Heart right ventricle (tissue), 16 donors: ENCODE data around the gene GRM1. TPM values are rescaled to one million over a fixed set of nuclear protein-coding genes. Genes with fewer than 3 reads are reported as not detected.

ENCODE experiments used
- ATAC-seq, 8 donors: fragments of 200-7000 bp; cut with Tn5 transposase; one replicate each; pipeline ENCODE4 v1.9.1; 2020; ENCODE audit warnings: mild to moderate bottlenecking in 8 of 8, moderate library complexity in 8 of 8, moderate number of reproducible peaks in 1 of 8
- DNase-seq, 2 donors: peaks; one replicate each; pipeline ENCODE4 v3.0.0-alpha.2; 2020
- H3K27ac ChIP-seq, 10 donors: fragments of 200-600 bp; sonication (generic) in 2 of 10; one replicate each; pipeline versions ENCODE4 v1.5.0 to v1.8.0; 2020 to 2022; ENCODE audit warnings: mild to moderate bottlenecking in 3 of 10
- H3K27me3 ChIP-seq, 7 donors: fragments of 200-600 bp; one replicate each; pipeline ENCODE4 v1.8.0; 2021 to 2022; ENCODE audit warnings: mild to moderate bottlenecking in 2 of 7
- H3K36me3 ChIP-seq, 9 donors: fragments of 200-600 bp; sonication (generic) in 1 of 9; one replicate each; pipeline versions ENCODE4 v1.5.0 to v1.8.0; 2020 to 2022; ENCODE audit warnings: mild to moderate bottlenecking in 2 of 9
- H3K4me1 ChIP-seq, 9 donors: fragments of 200-600 bp; sonication (generic) in 1 of 9; one replicate each; pipeline versions ENCODE4 v1.5.0 to v1.8.0; 2020 to 2022; ENCODE audit warnings: mild to moderate bottlenecking in 4 of 9
- H3K4me3 ChIP-seq, 10 donors: fragments of 200-600 bp; sonication (generic) in 2 of 10; one replicate each; pipeline versions ENCODE4 v1.5.0 to v1.8.0; 2020 to 2022; ENCODE audit warnings: mild to moderate bottlenecking in 7 of 10, moderate library complexity in 2 of 10
- H3K9me3 ChIP-seq, 11 donors: fragments of 200-600 bp in 10 of 11; sonication (generic) in 2 of 11; one replicate each; pipeline versions ENCODE4 v1.5.0 to v1.8.0; 2013 to 2022; ENCODE audit warnings: mild to moderate bottlenecking in 2 of 11, control low read depth in 1 of 11, moderate library complexity in 1 of 11
- WGBS, 2 donors: extraction: QIAGEN DNeasy Blood & Tissue Kit; methylation state at CpG; one replicate each; pipeline ENCODE4 v1.1.7; 2013; ENCODE audit warnings: inconsistent platforms in 1 of 2; 5-methylcytosine and 5-hydroxymethylcytosine counted together
- intact Hi-C, 10 donors: fragments of 100-400 bp; cut with DNase I; formaldehyde crosslinking; loops; one replicate each; pipeline versions ENCODE4 v1.11.1 to v1.14.2; 2022
- polyA plus RNA-seq, 2 donors: library from polyadenylated mRNA; stranded (reverse); fragments of 200-250 nt; gene quantifications; one replicate each; pipeline ENCODE4 v1.2.3, GENCODE V29; 2013
- total RNA-seq, 10 donors: library from RNA; stranded (reverse); fragmentation: NEBNext Ultra II Directional in 3 of 10; extraction: Animal tissue kit (Norgen Biotek cat#: 25700) in 3 of 10; gene quantifications; one replicate each; pipeline versions ENCODE4 v1.2.1 to v1.2.4, GENCODE V29; 2021 to 2023
- TF ChIP-seq, protein P1 (sequence below), 9 donors: fragments of 200-600 bp; sonication (generic) in 2 of 9; IDR thresholded peaks; one replicate each; pipeline versions ENCODE4 v1.5.0 to v1.8.0; 2021 to 2022; ENCODE audit warnings: antibody characterized with exemption in 9 of 9, mild to moderate bottlenecking in 5 of 9, moderate library complexity in 1 of 9
- donor health status: Arrhythmogenic right ventricular cardiomyopathy.
- donor health status: ischemic (EF 13 %, LVEDD 7.1; RV severe dilation, severe dysfunction).
- donor health status: healthy with polysubstance abuse.
- donor health status: DM: no; HTN: yes; CAD: no.
- donor health status: DM: no; HTN: no; CAD: no.
- donor health status: ischemic (EF 25% LVEDD 6.9; RV normal size, moderate dysfunction).
- donor health status: ischemic (EF 25% LVEDD 5.7; RV mildly dilated, moderate dysfunction).
- donor health status: healthy.
- donor health status: DM: yes; HTN: yes; CAD: no.
- donor health status: Ischemic cardiomyopathy.
- donor health status: ischemic (EF 35%, LVEDD 5.7; RV mildly dilated, moderate dysfunction).
- donor health status: nonischemic (EF 11% LVEDD 7.7; RV severe dilation, severe dysfunction).
- donor health status: DM: yes; HTN: yes; CAD: no.
- donor health status: PGD.
- donor health status: ischemic (EF 29% LVEDD 5.4; RV normal size, mild dysfunction).
- donor health status: nonischemic (EF 23%, LVEDD 6.1; RV moderate dilation, normal function).

Gene GRM1
- total and polyA plus RNA-seq, 12 donors = 0.26 to 8.3 (median 4.6) TPM

DNA sequence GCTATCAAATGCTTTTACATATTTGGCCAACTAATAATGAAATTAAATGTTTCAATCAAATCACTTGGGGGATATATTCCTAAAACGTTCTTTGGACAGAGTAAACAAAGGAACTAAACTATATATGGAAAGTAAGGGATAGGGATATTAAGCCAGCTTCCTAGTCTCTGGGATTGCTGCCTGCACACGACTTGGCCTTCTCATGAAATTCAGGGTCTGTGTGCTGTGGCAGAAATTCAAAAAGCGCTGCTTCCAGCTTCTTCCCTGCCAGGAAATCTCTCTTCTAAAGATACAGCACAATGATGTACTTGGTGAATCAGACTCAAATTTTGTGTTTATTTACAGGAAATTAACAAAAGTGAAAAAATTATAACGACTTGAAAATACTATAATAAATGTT is 308.5 kb downstream of the GRM1 start:
- TF ChIP-seq, protein P1, sequence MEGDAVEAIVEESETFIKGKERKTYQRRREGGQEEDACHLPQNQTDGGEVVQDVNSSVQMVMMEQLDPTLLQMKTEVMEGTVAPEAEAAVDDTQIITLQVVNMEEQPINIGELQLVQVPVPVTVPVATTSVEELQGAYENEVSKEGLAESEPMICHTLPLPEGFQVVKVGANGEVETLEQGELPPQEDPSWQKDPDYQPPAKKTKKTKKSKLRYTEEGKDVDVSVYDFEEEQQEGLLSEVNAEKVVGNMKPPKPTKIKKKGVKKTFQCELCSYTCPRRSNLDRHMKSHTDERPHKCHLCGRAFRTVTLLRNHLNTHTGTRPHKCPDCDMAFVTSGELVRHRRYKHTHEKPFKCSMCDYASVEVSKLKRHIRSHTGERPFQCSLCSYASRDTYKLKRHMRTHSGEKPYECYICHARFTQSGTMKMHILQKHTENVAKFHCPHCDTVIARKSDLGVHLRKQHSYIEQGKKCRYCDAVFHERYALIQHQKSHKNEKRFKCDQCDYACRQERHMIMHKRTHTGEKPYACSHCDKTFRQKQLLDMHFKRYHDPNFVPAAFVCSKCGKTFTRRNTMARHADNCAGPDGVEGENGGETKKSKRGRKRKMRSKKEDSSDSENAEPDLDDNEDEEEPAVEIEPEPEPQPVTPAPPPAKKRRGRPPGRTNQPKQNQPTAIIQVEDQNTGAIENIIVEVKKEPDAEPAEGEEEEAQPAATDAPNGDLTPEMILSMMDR (IDR thresholded peaks at IDR 0.05) = no peak
- ATAC-seq = no peak
- Histone ChIP-seq H3K9me3 (no peaks in the 10 kb centered on the region), H3K27me3 (no peaks in the 10 kb centered on the region), H3K36me3 (no peaks in the 10 kb centered on the region), H3K27ac (no peak overlapping the region), H3K4me1 (peaks cover 0 to 12% (median 0%) of the 10 kb centered on the region in 9 donors), H3K4me3 (no peak overlapping the region)
- WGBS, 2 donors = 32 to 36% methylated on average over 4 of the region's 4 CpGs
- no peak for DNase-seq
- intact Hi-C loops = no loop called here

DNA sequence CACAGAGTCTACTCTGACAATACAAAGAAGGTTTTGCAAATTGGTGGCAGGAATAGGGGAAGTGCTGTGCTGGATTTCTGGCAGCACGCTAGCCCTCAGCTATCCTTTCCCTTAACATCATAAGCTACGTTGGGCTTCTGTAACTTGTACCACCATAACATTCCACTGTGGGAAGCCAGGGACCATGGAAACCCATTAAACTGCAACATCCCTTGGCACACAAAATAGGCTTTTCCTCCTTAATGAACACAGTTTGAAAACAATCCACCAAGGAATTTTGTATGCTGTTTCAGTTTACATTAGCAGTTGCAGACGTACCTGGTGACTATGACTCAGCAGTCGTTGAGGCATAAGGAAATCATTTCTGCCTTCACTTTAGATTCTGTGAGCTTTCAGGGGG is 310.9 kb downstream of the GRM1 start:
- no peak for ATAC-seq
- no peak overlapping the region for H3K27ac ChIP-seq
- peaks cover 0 to 12% (median 0%) of the 10 kb centered on the region in 9 donors for H3K4me1 ChIP-seq
- no peak for DNase-seq
- H3K36me3 ChIP-seq = no peaks in the 10 kb centered on the region
- no peaks in the 10 kb centered on the region for H3K9me3 ChIP-seq
- H3K27me3 ChIP-seq = no peaks in the 10 kb centered on the region
- TF ChIP-seq, protein P1 (IDR thresholded peaks at IDR 0.05) = no peak
- intact Hi-C loops = no loop called here
- no peak overlapping the region for H3K4me3 ChIP-seq
- 71 to 84% methylated on average over 4 of the region's 4 CpGs for WGBS, 2 donors

- DNase-seq = no peak
- Histone ChIP-seq H3K36me3 (no peaks in the 10 kb centered on the region), H3K4me3 (no peak overlapping the region), H3K9me3 (no peaks in the 10 kb centered on the region), H3K27ac (no peak overlapping the region), H3K4me1 (peaks cover 0 to 10% (median 0%) of the 10 kb centered on the region in 9 donors), H3K27me3 (no peaks in the 10 kb centered on the region)
- ATAC-seq = peak in 2 of 8 donors; percentile 20 to 27
- TF ChIP-seq, protein P1 (IDR thresholded peaks at IDR 0.05) = no peak
- intact Hi-C loops = no loop called here
- WGBS, 2 donors = 80 to 86% methylated on average over 7 of the region's 7 CpGs
These were observed 312.8 kb downstream of the GRM1 start for GRCh38 chr6:146341493-146342230.

DNA sequence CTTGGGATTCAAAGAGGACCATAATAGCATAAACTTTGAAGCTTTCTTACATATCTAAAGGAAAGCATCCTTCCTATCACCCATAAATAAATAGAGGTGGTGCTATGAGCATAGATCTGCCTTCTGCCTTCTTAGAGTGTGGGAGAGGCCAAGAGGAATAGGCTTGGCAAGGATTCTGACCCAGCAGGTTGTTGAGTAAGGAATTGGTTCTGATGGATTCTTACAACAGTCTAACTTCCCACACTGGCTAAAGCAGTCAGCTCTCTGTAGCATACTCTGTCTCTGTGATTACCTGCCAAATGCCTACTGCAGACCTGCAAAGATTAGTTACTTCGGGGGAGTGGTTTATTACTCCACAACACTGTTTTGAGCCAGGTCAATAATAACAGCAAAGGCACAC is 316.7 kb downstream of the GRM1 start:
- no peak overlapping the region for H3K27ac ChIP-seq
- H3K27me3 ChIP-seq = no peaks in the 10 kb centered on the region
- TF ChIP-seq, protein P1 (IDR thresholded peaks at IDR 0.05) = no peak
- intact Hi-C loops = no loop called here
- no peak overlapping the region for H3K4me3 ChIP-seq
- peaks cover 0 to 6% (median 0%) of the 10 kb centered on the region in 9 donors for H3K4me1 ChIP-seq
- H3K36me3 ChIP-seq = no peaks in the 10 kb centered on the region
- H3K9me3 ChIP-seq = no peaks in the 10 kb centered on the region
- no peak for DNase-seq
- 46 to 59% methylated on average over 1 of the region's 1 CpG for WGBS, 2 donors
- no peak for ATAC-seq
